Measurements from ENCODE around the gene SLC10A3. TPM values are rescaled to one million over a fixed set of nuclear protein-coding genes. Genes with fewer than 3 reads are reported as not detected.

The SLC10A3 gene
- total RNA-seq, 4 donors from 2014 or later = 8.2 to 18.3 (median 15.9) TPM

DNA sequence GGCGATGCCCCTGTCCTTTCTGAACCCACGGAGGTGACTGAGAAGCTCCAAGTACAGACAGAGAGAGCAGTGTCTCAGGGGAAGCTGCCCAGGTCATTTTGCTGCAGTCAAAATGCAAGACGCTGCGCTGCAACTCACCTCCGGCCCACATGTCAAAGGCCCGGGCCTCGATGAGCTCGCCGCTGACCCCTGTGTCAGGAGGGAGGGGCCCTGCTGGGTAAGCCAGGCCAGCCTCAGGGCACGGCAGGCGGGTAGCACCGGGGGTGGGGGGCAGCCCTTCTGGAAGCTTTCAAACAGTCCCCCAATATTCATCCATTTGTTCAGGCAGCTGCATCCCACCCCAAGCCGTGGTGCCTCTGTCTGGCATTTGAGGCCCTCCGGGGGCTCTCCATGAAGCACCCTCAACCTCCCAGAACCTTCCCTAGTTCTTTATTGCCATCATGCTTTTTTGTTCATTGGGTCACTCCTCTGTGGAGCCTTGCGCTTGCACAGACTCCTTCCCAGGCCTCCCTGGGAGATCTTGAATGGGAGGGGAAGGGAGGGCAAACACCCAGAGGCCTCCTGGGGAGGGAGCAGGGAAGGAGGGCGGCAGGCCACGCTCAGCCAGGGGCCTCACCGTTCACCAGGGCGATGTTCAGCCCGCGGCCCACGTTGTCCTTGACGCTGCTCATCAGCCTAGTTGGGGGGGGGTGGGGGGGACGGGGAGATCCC, 17.4 kb upstream of the SLC10A3 start:
- TF ChIP-seq, protein P1, sequence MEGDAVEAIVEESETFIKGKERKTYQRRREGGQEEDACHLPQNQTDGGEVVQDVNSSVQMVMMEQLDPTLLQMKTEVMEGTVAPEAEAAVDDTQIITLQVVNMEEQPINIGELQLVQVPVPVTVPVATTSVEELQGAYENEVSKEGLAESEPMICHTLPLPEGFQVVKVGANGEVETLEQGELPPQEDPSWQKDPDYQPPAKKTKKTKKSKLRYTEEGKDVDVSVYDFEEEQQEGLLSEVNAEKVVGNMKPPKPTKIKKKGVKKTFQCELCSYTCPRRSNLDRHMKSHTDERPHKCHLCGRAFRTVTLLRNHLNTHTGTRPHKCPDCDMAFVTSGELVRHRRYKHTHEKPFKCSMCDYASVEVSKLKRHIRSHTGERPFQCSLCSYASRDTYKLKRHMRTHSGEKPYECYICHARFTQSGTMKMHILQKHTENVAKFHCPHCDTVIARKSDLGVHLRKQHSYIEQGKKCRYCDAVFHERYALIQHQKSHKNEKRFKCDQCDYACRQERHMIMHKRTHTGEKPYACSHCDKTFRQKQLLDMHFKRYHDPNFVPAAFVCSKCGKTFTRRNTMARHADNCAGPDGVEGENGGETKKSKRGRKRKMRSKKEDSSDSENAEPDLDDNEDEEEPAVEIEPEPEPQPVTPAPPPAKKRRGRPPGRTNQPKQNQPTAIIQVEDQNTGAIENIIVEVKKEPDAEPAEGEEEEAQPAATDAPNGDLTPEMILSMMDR (IDR thresholded peaks at IDR 0.05; ENCODE audit: low read depth) = no peak

DNA sequence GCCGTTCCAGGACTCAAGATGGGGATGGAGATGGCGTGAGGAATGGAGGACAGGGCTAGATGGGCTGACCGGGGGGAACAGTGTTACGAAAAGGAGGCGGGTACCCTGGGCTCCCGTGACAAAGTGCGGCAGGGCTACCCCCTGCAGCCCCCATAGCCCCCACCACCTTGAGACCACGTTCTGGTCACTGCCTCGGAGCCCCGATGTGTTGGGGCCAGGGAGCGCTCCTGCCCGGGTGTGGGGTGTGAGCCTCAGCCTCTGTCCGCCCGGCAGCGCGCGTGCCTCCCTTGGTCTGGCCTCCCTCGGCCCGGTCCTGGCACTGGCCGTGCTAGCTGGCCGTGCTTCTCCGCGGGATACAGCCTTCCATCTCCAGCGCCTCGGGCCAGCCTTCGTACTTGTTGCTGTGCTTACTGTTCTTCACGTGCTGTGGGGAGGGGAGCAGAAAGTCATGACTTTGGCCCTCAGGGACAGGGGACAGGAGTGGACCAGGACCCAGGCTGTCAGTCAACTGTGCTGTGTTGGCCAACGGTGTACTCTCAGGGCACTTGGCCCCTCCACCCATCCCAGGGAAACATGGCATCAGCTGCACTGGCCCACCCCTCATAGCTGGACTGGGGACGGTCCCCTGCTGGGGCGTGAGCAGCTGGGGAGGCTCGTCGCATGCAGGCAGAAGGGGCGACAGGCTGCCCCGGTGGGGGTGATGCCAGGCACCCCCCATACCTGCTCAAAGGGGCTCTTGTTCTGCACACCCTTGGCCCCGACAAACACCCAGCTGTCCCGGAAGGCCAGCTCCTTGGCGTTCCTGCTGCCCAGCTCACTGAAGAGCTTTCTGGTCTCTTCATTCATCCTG, 16.3 kb upstream of the SLC10A3 start:
- TF ChIP-seq, protein P1 (IDR thresholded peaks at IDR 0.05; ENCODE audit: low read depth) = no peak

DNA sequence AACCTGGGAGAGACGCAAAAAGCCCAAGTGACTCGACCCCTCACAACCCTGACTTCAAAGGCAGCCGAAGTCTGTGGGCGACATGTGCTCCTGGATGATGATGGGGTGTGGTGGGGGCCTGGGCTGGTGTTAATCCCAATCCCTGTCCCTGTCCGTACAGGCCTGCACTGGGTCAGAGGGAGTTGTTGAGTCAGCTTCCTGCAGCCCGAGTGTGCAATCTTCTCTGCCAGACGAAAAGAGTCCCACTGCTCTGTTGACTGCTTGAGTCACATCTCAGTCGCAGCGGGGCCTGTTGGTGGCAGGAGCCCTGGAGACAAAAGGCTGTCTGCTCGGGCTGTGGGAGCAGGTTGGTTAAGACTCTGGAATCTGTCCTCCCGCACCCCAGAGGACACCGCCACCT, 15.3 kb upstream of the SLC10A3 start:
- TF ChIP-seq, protein P1 (IDR thresholded peaks at IDR 0.05; ENCODE audit: low read depth) = no peak

DNA sequence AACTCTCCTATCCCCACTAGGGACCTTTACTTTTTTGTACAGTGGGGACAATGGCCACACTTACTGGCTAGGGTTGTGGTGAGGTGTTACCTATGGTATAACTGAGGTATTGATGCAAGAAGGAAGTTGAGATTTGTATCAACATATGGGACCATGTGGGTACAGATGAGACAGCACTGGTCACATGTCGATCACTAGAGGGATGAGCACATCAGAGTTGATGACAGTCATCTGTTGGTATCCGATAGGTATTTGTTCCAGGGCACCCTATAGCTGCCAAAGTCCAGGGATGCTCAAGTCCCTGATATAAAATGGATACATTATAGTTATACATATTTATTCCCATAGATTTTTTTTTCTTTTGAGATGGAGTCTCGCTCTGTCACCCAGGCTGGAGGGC, 12.6 kb upstream of the SLC10A3 start:
- TF ChIP-seq, protein P1 (IDR thresholded peaks at IDR 0.05; ENCODE audit: low read depth) = no peak

DNA sequence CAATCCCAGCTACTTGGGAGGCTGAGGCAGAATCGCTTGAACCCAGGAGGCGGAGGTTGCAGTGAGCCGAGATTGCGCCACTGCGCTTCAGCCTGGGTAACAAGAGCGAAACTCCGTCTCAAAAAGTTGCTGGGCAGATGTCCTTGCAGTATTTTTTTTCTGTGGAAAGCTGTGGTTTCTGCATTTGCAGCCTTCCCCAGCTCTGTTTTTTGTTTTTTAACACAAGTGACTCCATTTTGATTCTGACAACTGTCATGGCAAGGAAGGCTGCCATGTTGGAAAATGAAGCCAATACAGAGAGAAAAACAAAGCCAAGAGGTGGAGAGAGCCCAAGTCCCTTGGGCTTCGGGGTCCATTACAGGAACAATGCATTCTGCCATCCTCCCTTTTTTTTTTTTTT, 11.7 kb upstream of the SLC10A3 start:
- TF ChIP-seq, protein P1 (IDR thresholded peaks at IDR 0.05; ENCODE audit: low read depth) = no peak

DNA sequence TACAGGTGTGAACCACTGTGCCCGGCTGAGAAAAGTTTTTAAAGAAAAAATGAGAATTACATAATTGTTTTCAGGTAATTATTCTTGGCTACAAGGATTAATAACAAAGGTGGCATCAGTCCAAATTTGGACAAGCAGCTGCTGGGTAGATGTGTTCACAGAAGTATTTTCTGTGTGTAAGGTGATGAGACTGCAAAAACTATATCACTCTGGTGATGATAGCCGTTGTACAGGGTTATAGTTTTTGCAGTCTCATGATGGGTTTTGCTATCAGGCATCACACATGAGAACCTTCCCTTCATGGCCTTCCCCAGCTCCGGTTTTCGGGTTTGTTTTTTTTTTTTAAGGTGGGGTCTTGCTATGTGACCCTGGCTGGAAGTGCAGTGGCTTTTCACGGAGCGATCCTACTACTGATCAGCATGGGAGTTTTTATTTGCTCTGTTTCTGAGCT, 5.1 kb upstream of the SLC10A3 start:
- TF ChIP-seq, protein P1 (IDR thresholded peaks at IDR 0.05; ENCODE audit: low read depth) = no peak

DNA sequence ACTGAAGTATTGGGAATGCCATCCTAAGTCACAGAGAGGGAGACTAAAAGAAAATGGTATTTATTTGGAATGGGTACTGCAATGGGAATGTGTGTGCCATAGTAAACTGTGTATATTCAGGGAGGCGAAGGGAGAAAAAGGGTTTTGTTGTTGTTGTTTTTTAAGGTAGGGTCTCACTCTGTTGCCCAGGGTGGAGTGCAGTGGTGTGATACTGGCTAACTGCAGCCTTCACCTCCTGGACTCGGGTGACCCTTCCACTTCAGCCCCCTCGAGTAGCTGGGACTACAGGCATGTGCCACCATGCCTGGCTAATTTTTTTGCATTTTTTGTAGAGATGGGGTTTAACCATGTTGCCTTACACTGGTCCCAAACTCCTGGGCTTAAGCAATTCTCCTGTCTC, 4.3 kb upstream of the SLC10A3 start:
- TF ChIP-seq, protein P1 (IDR thresholded peaks at IDR 0.05; ENCODE audit: low read depth) = no peak
